Ureter (tissue), 1 donor: ENCODE data around the gene DNAL4. TPM values are rescaled to one million over a fixed set of nuclear protein-coding genes. Genes with fewer than 3 reads are reported as not detected.

Experiments
- total RNA-seq: library from RNA; stranded (reverse); gene quantifications from one replicate; pipeline ENCODE4 v1.2.4, GENCODE V29; 2023
- donor health status: DM: yes; HTN: yes; CAD: no.

The DNAL4 gene
- total RNA-seq, 1 donor from 2014 or later: 27.3 TPM

Other genes starting within 250 kb of the DNAL4 start
- gene DMC1, start 224.0 kb downstream of the DNAL4 start, total RNA-seq: 2.2 TPM
- 6.1 TPM for gene FAM227A, start 137.8 kb downstream of the DNAL4 start, total RNA-seq
- 47.0 TPM for gene CBY1, start 137.5 kb downstream of the DNAL4 start, total RNA-seq
- gene TOMM22, start 112.2 kb downstream of the DNAL4 start, total RNA-seq: 76.8 TPM
- gene JOSD1, start 93.2 kb downstream of the DNAL4 start, total RNA-seq: 39.7 TPM
- gene GTPBP1, start 88.2 kb downstream of the DNAL4 start, total RNA-seq: 72.0 TPM
- 186 TPM for gene SUN2, start 38.1 kb downstream of the DNAL4 start, total RNA-seq
- gene NPTXR, start 49.9 kb upstream of the DNAL4 start, total RNA-seq: 27.0 TPM
- gene CBX6, start 78.1 kb upstream of the DNAL4 start, total RNA-seq: 93.8 TPM
- 2.0 TPM for gene APOBEC3A, start 163.5 kb upstream of the DNAL4 start, total RNA-seq
- 1.5 TPM for gene APOBEC3B, start 188.2 kb upstream of the DNAL4 start, total RNA-seq
- gene APOBEC3C, start 220.1 kb upstream of the DNAL4 start, total RNA-seq: 41.4 TPM
- 7.8 TPM for gene APOBEC3D, start 227.0 kb upstream of the DNAL4 start, total RNA-seq
- gene APOBEC3F, start 246.7 kb upstream of the DNAL4 start, total RNA-seq: 22.5 TPM